AG10803 (cell line): ENCODE results near the gene P3H2.
"Not testable (repeated sequence)": the region's sequence is repeated elsewhere in the genome, so short reads cannot be mapped to it uniquely, and the experiment has no call there.

ENCODE experiments used
- DNase-seq: peaks from one replicate; pipeline ENCODE4 v3.0.0; 2010; ENCODE audit warnings: low read depth
- H3K4me3 ChIP-seq: 2 replicates; pipeline ENCODE4 v1.5.1; 2011; ENCODE audit warnings: mild to moderate bottlenecking, low read length, control low read depth
- TF ChIP-seq, protein P1 (sequence below): conservative IDR thresholded peaks from 2 replicates; pipeline ENCODE4 v1.5.1; 2011; ENCODE audit warnings: mild to moderate bottlenecking, low read length, control low read depth, inconsistent platforms

The P3H2 gene

GRCh38 chr3:189961522-189962161 lies 159.1 kb downstream of the P3H2 start:
- H3K4me3 ChIP-seq, result no peak overlapping the region
- TF ChIP-seq, protein P1, sequence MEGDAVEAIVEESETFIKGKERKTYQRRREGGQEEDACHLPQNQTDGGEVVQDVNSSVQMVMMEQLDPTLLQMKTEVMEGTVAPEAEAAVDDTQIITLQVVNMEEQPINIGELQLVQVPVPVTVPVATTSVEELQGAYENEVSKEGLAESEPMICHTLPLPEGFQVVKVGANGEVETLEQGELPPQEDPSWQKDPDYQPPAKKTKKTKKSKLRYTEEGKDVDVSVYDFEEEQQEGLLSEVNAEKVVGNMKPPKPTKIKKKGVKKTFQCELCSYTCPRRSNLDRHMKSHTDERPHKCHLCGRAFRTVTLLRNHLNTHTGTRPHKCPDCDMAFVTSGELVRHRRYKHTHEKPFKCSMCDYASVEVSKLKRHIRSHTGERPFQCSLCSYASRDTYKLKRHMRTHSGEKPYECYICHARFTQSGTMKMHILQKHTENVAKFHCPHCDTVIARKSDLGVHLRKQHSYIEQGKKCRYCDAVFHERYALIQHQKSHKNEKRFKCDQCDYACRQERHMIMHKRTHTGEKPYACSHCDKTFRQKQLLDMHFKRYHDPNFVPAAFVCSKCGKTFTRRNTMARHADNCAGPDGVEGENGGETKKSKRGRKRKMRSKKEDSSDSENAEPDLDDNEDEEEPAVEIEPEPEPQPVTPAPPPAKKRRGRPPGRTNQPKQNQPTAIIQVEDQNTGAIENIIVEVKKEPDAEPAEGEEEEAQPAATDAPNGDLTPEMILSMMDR, result peak; percentile 99
- peak; percentile 74 for DNase-seq

DNA sequence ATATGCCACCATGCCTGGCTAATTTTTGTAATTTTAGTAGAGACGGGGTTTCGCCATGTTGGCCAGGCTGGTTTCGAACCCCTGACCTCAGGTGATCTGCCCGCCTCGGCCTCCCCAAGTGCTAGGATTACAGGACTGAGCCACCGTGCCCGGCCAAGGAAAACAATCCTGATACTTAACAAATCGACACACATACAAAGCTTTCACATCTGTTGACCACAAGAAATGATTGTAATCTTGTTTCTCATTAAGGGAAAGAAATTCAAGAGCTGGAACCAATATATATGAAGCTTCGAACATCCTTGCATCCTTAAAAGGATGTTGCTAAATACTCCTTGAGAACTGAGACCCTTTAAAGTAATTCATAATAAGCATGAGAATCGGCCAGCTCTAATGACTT lies 159.6 kb downstream of the P3H2 start:
- DNase-seq, result peak; percentile 31
- not testable (repeated sequence) for H3K4me3 ChIP-seq

- DNase-seq, result peak; percentile 50
- TF ChIP-seq, protein P1, result no peak
- H3K4me3 ChIP-seq, result no peak overlapping the region
Measured at GRCh38 chr3:189954733-189955665, 165.7 kb downstream of the P3H2 start.

DNA sequence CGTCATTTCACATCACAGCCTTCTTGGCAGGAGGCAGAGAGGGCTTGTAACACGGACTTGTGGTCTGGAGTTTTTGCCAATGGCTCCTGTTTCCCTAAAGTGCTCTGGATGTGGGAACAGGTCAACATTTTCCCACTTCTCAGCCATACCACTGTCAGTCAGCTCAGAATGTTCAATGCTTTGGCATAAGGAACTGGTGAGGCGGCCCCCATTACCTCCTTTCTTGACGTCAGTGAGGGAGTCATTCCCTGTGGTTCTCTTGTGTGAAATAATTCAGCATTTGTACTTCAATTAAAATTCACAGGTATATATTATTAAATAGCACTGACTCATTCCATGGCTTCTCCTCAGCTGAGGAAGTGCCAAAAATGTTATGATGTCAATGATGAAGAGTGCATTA lies 167.1 kb downstream of the P3H2 start:
- peak; percentile 20 for DNase-seq
- TF ChIP-seq, protein P1, result no peak
- H3K4me3 ChIP-seq, result no peak overlapping the region

DNA sequence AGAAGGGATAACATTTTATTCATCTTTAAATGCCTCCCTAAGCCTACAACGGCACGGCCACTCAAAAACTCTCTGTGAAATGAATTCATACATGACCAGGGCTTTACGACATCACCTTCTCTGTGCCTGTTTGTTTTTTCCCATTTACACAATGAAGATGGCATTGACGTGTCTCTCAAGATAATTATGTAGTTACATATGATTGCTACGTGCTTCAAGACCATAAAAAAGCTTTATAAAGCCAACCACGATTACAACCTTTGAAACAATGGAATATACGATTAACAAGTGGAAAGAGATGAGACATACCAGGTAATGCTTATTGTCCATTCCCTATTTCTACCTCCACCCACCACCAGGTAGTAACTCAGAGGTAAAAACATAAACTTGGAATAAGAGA lies 168.4 kb downstream of the P3H2 start:
- TF ChIP-seq, protein P1, result no peak
- H3K4me3 ChIP-seq, result no peak overlapping the region
- DNase-seq, result no peak

GRCh38 chr3:189950258-189950657 lies 170.4 kb downstream of the P3H2 start:
- H3K4me3 ChIP-seq, result no peak overlapping the region
- TF ChIP-seq, protein P1, result no peak
- DNase-seq, result no peak

- TF ChIP-seq, protein P1, result no peak
- DNase-seq, result no peak
- H3K4me3 ChIP-seq, result no peak overlapping the region
Measured at GRCh38 chr3:189949580-189949979, 171.1 kb downstream of the P3H2 start.
